ENCODE data around the gene MYO5B.

DNA sequence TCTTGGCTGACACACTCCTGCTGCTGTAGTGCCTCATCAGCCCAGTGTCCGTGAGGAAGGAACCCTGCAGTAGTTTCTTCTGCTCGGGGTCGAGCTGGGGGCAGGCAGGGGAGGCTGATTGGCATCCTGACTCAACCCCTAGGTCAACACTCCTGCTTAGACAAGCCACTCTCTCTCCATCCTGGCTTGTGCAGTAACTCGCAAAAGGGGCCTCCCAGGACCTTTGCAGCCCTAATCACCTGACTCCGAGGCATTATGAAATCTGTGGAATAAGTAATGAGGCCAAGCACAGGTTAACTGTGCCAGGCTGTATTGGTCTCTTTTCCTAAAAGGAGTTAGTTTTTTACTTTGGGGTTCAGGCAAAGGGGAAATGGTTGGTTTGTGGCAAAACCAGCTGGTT, 289.2 kb downstream of the MYO5B start:
- no peak for TF ChIP-seq POLR2A (IDR thresholded peaks at IDR 0.05)
- TF ChIP-seq, protein P1, sequence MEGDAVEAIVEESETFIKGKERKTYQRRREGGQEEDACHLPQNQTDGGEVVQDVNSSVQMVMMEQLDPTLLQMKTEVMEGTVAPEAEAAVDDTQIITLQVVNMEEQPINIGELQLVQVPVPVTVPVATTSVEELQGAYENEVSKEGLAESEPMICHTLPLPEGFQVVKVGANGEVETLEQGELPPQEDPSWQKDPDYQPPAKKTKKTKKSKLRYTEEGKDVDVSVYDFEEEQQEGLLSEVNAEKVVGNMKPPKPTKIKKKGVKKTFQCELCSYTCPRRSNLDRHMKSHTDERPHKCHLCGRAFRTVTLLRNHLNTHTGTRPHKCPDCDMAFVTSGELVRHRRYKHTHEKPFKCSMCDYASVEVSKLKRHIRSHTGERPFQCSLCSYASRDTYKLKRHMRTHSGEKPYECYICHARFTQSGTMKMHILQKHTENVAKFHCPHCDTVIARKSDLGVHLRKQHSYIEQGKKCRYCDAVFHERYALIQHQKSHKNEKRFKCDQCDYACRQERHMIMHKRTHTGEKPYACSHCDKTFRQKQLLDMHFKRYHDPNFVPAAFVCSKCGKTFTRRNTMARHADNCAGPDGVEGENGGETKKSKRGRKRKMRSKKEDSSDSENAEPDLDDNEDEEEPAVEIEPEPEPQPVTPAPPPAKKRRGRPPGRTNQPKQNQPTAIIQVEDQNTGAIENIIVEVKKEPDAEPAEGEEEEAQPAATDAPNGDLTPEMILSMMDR (IDR thresholded peaks at IDR 0.05), result no peak

Measured in thyroid gland (tissue), 4 donors.